HepG2 (cell line): ENCODE measurements around the gene RAP2A. TPM values are rescaled to one million over a fixed set of nuclear protein-coding genes. Genes with fewer than 3 reads are reported as not detected.

Experiments
- ATAC-seq: fragments of 200-7000 bp; cut with Tn5 transposase; 3 replicates; pipeline ENCODE4 v1.9.1; 2020; ENCODE audit warnings: mild to moderate bottlenecking, moderate library complexity
- BruUV-seq: library from RNA; stranded (reverse); fragments of 400-500 nt; replicated peaks from 2 replicates; lab custom pipeline; 2021; lab: Mats Ljungman, UMichigan
- CTCF ChIA-PET: fragments of 300-600 bp; formaldehyde crosslinking; extraction: SDS; loops from one replicate; lab custom pipeline; 2021; ENCODE audit warnings: low total read pairs, inconsistent platforms, low intra/inter-chr PET ratio; lab: Yijun Ruan, JAX
- POLR2A ChIA-PET: fragments of 350-600 bp; sonication (Branson Sonifier 250); formaldehyde crosslinking; loops from one replicate; lab custom pipeline; 2020; ENCODE audit warnings: antibody characterized with exemption, inconsistent platforms; lab: Yijun Ruan, JAX
- DNase-seq: peaks from one replicate; pipeline ENCODE4 v3.0.0-alpha.2; 2015; ENCODE audit warnings: low spot score
- FAIRE-seq: peaks from 3 replicates; lab custom pipeline; 2011; peaks lifted over from hg19 to GRCh38; lab: Jason Lieb, UNC
- H2AFZ ChIP-seq: one replicate; pipeline ENCODE4 v1.6.1; 2011; ENCODE audit warnings: low read length, inconsistent platforms
- H3K27ac ChIP-seq: fragments of 300-600 bp; 3 replicates; pipeline ENCODE4 v1.8.0; 2011; ENCODE audit warnings: mixed run types, mild to moderate bottlenecking, mixed read lengths, low read length, inconsistent platforms; ENCODE audit not compliant: insufficient read depth; ENCODE audit errors: extremely low read length
- H3K27me3 ChIP-seq, 2 experiments: fragments of 200-600 bp in 1 of 2; 2 replicates in 1 of 2; 3 replicates in 1 of 2; pipeline versions ENCODE4 v1.6.0 to v1.8.0; 2011; ENCODE audit warnings: low read length in 2 of 2, mild to moderate bottlenecking in 2 of 2, moderate library complexity in 2 of 2, inconsistent platforms in 1 of 2; ENCODE audit not compliant: insufficient read depth in 2 of 2, control insufficient read depth in 1 of 2
- H3K36me3 ChIP-seq, 2 experiments: fragments of 200-600 bp in 1 of 2; replicated peaks in 1 of 2; 2 replicates in 1 of 2; 3 replicates in 1 of 2; pipeline versions ENCODE4 v1.5.1 to v1.8.0; 2011; ENCODE audit warnings: low read length in 2 of 2, inconsistent platforms in 1 of 2; ENCODE audit not compliant: insufficient read depth in 2 of 2, control insufficient read depth in 1 of 2
- H3K4me1 ChIP-seq: 2 replicates; pipeline ENCODE4 v1.5.1; 2012; ENCODE audit warnings: low read length, inconsistent platforms; ENCODE audit not compliant: insufficient read depth
- H3K4me2 ChIP-seq: 2 replicates; pipeline ENCODE4 v1.6.0; 2011; ENCODE audit warnings: low read depth, low read length, inconsistent platforms
- H3K4me3 ChIP-seq, 3 experiments: fragments of 200-600 bp in 1 of 3; sonication (generic), shearing (Covaris generic) in 1 of 3; replicated peaks in 1 of 3; 2 replicates each; pipeline ENCODE4 v1.5.1; 2011 to 2016; ENCODE audit warnings: low read length in 3 of 3, inconsistent platforms in 2 of 3, low read depth in 2 of 3, mild to moderate bottlenecking in 2 of 3, control low read depth in 1 of 3, mixed read lengths in 1 of 3; ENCODE audit not compliant: insufficient read depth in 1 of 3
- H3K79me2 ChIP-seq: one replicate; pipeline ENCODE4 v1.6.1; 2011; ENCODE audit warnings: low read length, inconsistent platforms; ENCODE audit not compliant: insufficient read depth
- H3K9ac ChIP-seq: 2 replicates; pipeline ENCODE4 v1.6.0; 2011; ENCODE audit warnings: mild to moderate bottlenecking, low read depth, low read length, inconsistent platforms; ENCODE audit not compliant: insufficient read depth
- H3K9me3 ChIP-seq: 2 replicates; pipeline ENCODE4 v1.5.1; 2012; ENCODE audit warnings: mild to moderate bottlenecking, low read length
- H4K20me1 ChIP-seq: 2 replicates; pipeline ENCODE4 v1.6.0; 2011; ENCODE audit warnings: inconsistent platforms, mild to moderate bottlenecking, low read length, moderate library complexity; ENCODE audit not compliant: insufficient read depth
- CBFB ChIP-seq: sonication (generic); formaldehyde crosslinking; IDR thresholded peaks from 2 replicates; pipeline ENCODE4 v1.4.0; 2020; ENCODE audit warnings: missing genetic modification reagents
- CREB1 ChIP-seq, 2 experiments: fragments of 450-650 bp in 1 of 2; IDR thresholded peaks; 2 replicates each; pipeline ENCODE4 v1.6.1; 2016 to 2017; ENCODE audit warnings: control low read depth in 1 of 2, mild to moderate bottlenecking in 1 of 2, missing compliant biosample characterization in 1 of 2, missing genetic modification characterization in 1 of 2
- ESRRA ChIP-seq: sonication (generic); formaldehyde crosslinking; IDR thresholded peaks from 2 replicates; pipeline ENCODE4 v1.5.1; 2020; ENCODE audit warnings: mild to moderate bottlenecking, low read depth, missing genetic modification reagents
- FOSL2 ChIP-seq: sonication (generic); formaldehyde crosslinking; IDR thresholded peaks from 2 replicates; pipeline ENCODE4 v1.4.0; 2020; ENCODE audit warnings: missing genetic modification reagents
- FOXK2 ChIP-seq: fragments of 450-650 bp; IDR thresholded peaks from 2 replicates; pipeline ENCODE4 v1.6.1; 2016
- NR2C2 ChIP-seq: sonication (generic); formaldehyde crosslinking; IDR thresholded peaks from 2 replicates; pipeline ENCODE4 v1.4.0; 2020; ENCODE audit warnings: missing genetic modification reagents, mild to moderate bottlenecking, moderate library complexity, borderline replicate concordance
- POGZ ChIP-seq: sonication (generic); formaldehyde crosslinking; IDR thresholded peaks from 2 replicates; pipeline ENCODE4 v1.4.0; 2020; ENCODE audit warnings: mild to moderate bottlenecking, missing genetic modification reagents
- SMAD1 ChIP-seq: sonication (generic); formaldehyde crosslinking; IDR thresholded peaks from 2 replicates; pipeline ENCODE4 v1.4.0; 2020; ENCODE audit warnings: missing genetic modification reagents, low read depth, mild to moderate bottlenecking, borderline replicate concordance
- ZNF296 ChIP-seq: sonication (generic); formaldehyde crosslinking; conservative IDR thresholded peaks from 2 replicates; pipeline ENCODE4 v1.5.0; 2020; ENCODE audit warnings: mild to moderate bottlenecking, missing genetic modification reagents
- ZNF30 ChIP-seq: sonication (generic); formaldehyde crosslinking; IDR thresholded peaks from 2 replicates; pipeline ENCODE4 v1.5.0; 2020; ENCODE audit warnings: mild to moderate bottlenecking, missing genetic modification reagents
- ZNF34 ChIP-seq: sonication (generic); formaldehyde crosslinking; IDR thresholded peaks from 2 replicates; pipeline ENCODE4 v1.4.0; 2020; ENCODE audit warnings: mild to moderate bottlenecking, missing genetic modification reagents, borderline replicate concordance
- ZNF567 ChIP-seq: sonication (generic); formaldehyde crosslinking; IDR thresholded peaks from 2 replicates; pipeline ENCODE4 v1.8.1; 2023; ENCODE audit warnings: mild to moderate bottlenecking, missing genetic modification reagents, borderline replicate concordance
- ZNF615 ChIP-seq: sonication (generic); formaldehyde crosslinking; IDR thresholded peaks from 2 replicates; pipeline ENCODE4 v1.5.0; 2020; ENCODE audit warnings: mild to moderate bottlenecking, missing genetic modification reagents, borderline replicate concordance
- WGBS: methylation state at CpG from one replicate; pipeline ENCODE4 v1.1.6; 2017; ENCODE audit warnings: low lambda C conversion rate; 5-methylcytosine and 5-hydroxymethylcytosine counted together
- in situ Hi-C: cut with HindIII; loops from 2 replicates; pipeline ENCODE4 v1.10.0; 2017; ENCODE audit warnings: low pct_unique_long_range_greater_than_20kb; ENCODE audit not compliant: extremely low pct_ligation_motif_present
- intact Hi-C: fragments of 100-400 bp; cut with micrococcal nuclease; formaldehyde crosslinking; loops from one replicate; pipeline ENCODE4 v1.10.0; 2022; ENCODE audit not compliant: unreplicated experiment
- polyA plus RNA-seq, 8 experiments: library from polyadenylated mRNA; depleted of rRNA in 3 of 8; stranded (reverse) in 7 of 8; unstranded in 1 of 8; fragments of >200 nt; fragmentation: Illumina TruSeq in 4 of 8; extraction: Trizol in 4 of 8; gene quantifications; 2 replicates each; pipeline versions ENCODE4 v1.2.1 to v1.2.3, GENCODE V29; 2011 to 2016; ENCODE audit warnings: low read depth in 4 of 8, missing spikeins in 1 of 8, mixed read lengths in 1 of 8; ENCODE audit not compliant: insufficient read depth in 1 of 8
- total RNA-seq, 5 experiments: library from RNA; depleted of rRNA; stranded (reverse); fragments of >200 nt; fragmentation: Illumina TruSeq; extraction: Trizol; gene quantifications; 2 replicates each; pipeline ENCODE4 v1.2.3, GENCODE V29; 2016; ENCODE audit warnings: low read depth in 1 of 5
- TF ChIP-seq, protein P1 (sequence below): sonication (generic); formaldehyde crosslinking; IDR thresholded peaks from 2 replicates; pipeline ENCODE4 v1.4.0; 2020; ENCODE audit warnings: missing genetic modification reagents
- TF ChIP-seq, protein P2 (sequence below): sonication (generic); formaldehyde crosslinking; IDR thresholded peaks from 2 replicates; pipeline ENCODE4 v1.4.0; 2020; ENCODE audit warnings: missing genetic modification reagents

Gene RAP2A
- total and polyA plus RNA-seq, 2 of the 13 experiments (the other 11 are each of a cell fraction or from before 2014, with no cell fraction given), result 9.9 to 23.1 TPM

DNA sequence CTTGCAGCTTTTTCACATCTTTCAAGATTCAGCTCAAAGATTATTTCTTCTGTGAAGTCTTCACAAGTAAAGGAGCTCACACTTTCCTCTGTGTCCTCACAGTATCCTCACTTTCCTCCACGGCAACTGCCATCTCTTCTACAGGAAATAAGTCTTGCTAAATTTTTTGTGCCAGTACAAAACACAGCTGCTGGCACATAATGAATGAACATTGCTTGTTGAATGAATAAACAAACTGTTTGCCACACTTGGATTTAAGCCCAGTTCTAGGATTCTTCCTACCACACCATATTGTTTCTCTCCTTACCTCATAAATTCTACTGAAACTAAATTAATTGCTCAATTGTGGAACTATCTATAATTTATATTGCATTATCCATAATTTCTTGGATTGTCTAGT, 59.5 kb downstream of the RAP2A start:
- no peaks in the 10 kb centered on the region; a peak in 1 of 5 replicates for H3K27me3 ChIP-seq
- H3K9me3 ChIP-seq, result peaks cover 9% of the 10 kb centered on the region; the same call in 1 of the 2 replicates
- H3K4me1 ChIP-seq, result peaks cover 58% of the 10 kb centered on the region
- H3K79me2 ChIP-seq, result no peaks in the 10 kb centered on the region
- DNase-seq (no peak), ATAC-seq (no peak), FAIRE-seq (no peak)
- no peaks in the 10 kb centered on the region for H3K36me3 ChIP-seq
- no peaks in the 10 kb centered on the region for H4K20me1 ChIP-seq
- no peak overlapping the region for H3K27ac ChIP-seq
- H3K9ac ChIP-seq, result no peak overlapping the region
- no peak overlapping the region for H3K4me3 ChIP-seq
- ChIA-PET POLR2A (no interaction called here), CTCF (no interaction called here)
- intact Hi-C loops, result loop anchor here (1.0 kb wide), 1 partner anchor 22 kb away; no protein-coding TSS in a partner anchor
- WGBS, result 46% methylated on average over 1 of the region's 1 CpG
- TF ChIP-seq ZNF34 (CRISPR knock-in tag) (no peak), ESRRA (CRISPR knock-in tag) (no peak), CBFB (no peak), CREB1 (IDR thresholded peaks at IDR 0.05) (no peak), CREB1 (CRISPR knock-in tag; IDR thresholded peaks at IDR 0.05) (0 out of 2 replicates have a peak, but pooled peaks have one; percentile 11)
- TF ChIP-seq, protein P1, sequence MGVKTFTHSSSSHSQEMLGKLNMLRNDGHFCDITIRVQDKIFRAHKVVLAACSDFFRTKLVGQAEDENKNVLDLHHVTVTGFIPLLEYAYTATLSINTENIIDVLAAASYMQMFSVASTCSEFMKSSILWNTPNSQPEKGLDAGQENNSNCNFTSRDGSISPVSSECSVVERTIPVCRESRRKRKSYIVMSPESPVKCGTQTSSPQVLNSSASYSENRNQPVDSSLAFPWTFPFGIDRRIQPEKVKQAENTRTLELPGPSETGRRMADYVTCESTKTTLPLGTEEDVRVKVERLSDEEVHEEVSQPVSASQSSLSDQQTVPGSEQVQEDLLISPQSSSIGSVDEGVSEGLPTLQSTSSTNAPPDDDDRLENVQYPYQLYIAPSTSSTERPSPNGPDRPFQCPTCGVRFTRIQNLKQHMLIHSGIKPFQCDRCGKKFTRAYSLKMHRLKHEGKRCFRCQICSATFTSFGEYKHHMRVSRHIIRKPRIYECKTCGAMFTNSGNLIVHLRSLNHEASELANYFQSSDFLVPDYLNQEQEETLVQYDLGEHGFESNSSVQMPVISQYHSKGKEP (CRISPR knock-in tag), result no peak
- no peak overlapping the region for H2AFZ ChIP-seq
- H3K4me2 ChIP-seq, result no peak overlapping the region
- BruUV-seq, result no TSS peak
- in situ Hi-C loops, result no loop called here

DNA sequence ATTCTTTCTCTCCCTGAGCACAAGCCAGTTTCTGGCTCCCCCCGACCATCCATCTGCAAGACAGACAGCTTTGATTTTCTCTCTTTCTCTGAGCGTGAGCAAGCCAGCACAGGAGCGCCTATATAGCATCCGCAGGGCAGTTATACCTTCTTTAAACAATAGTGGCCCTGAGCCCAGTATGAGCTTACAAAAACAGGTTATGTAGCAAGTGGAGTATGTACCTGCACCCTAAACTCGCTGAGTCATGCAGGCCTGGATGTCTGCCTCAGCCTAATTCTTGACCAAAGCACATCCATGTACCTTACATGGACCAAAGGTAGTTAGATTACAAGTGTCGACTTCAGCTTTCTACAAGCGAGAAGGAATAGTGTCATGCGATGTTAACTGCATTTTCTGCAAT, 61.7 kb downstream of the RAP2A start:
- H3K9me3 ChIP-seq, result peaks cover 5% of the 10 kb centered on the region; the same call in 1 of the 2 replicates
- peak overlapping the region; percentile 8 for H3K27ac ChIP-seq
- WGBS, result 34% methylated on average over 8 of the region's 8 CpGs
- H3K4me1 ChIP-seq, result peaks cover 62% of the 10 kb centered on the region
- DNase-seq, result peak; percentile 45
- no peaks in the 10 kb centered on the region for H3K79me2 ChIP-seq
- H3K4me3 ChIP-seq, result no peak overlapping the region
- peak; percentile 62 for ATAC-seq
- ChIA-PET CTCF (no interaction called here), POLR2A (interaction anchor here (0.5 kb wide), 1 partner anchor 26 kb away, joined by 5 read pairs; no protein-coding TSS in a partner anchor)
- no peak for FAIRE-seq
- no peak overlapping the region for H3K4me2 ChIP-seq
- H2AFZ ChIP-seq, result no peak overlapping the region
- BruUV-seq, result no TSS peak
- no peak overlapping the region for H3K9ac ChIP-seq
- no peaks in the 10 kb centered on the region for H4K20me1 ChIP-seq
- intact Hi-C loops, result no loop called here
- no peaks in the 10 kb centered on the region; a peak in 1 of 5 replicates for H3K27me3 ChIP-seq
- no peaks in the 10 kb centered on the region for H3K36me3 ChIP-seq
- in situ Hi-C loops, result no loop called here
- TF ChIP-seq FOSL2 (CRISPR knock-in tag) (peak; percentile 65), NR2C2 (no peak), ZNF567 (CRISPR knock-in tag) (no peak), ZNF615 (no peak), ZNF296 (CRISPR knock-in tag) (no peak), SMAD1 (CRISPR knock-in tag) (no peak), ZNF30 (no peak), FOXK2 (no peak), POGZ (CRISPR knock-in tag) (peak; percentile 45; the same call in 1 of the 2 replicates)
- TF ChIP-seq, protein P2, sequence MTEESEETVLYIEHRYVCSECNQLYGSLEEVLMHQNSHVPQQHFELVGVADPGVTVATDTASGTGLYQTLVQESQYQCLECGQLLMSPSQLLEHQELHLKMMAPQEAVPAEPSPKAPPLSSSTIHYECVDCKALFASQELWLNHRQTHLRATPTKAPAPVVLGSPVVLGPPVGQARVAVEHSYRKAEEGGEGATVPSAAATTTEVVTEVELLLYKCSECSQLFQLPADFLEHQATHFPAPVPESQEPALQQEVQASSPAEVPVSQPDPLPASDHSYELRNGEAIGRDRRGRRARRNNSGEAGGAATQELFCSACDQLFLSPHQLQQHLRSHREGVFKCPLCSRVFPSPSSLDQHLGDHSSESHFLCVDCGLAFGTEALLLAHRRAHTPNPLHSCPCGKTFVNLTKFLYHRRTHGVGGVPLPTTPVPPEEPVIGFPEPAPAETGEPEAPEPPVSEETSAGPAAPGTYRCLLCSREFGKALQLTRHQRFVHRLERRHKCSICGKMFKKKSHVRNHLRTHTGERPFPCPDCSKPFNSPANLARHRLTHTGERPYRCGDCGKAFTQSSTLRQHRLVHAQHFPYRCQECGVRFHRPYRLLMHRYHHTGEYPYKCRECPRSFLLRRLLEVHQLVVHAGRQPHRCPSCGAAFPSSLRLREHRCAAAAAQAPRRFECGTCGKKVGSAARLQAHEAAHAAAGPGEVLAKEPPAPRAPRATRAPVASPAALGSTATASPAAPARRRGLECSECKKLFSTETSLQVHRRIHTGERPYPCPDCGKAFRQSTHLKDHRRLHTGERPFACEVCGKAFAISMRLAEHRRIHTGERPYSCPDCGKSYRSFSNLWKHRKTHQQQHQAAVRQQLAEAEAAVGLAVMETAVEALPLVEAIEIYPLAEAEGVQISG, result no peak
